NCI-H187 (cell line): Measurements from ENCODE around the gene RSBN1L.
A peak's percentile ranks its signal among the peaks of the same experiment; 100 is the strongest.

Source experiments
- DNase-seq, 2 experiments: peaks; one replicate each; lab custom pipeline; 2025; lab: John Stamatoyannopoulos, UW

Gene RSBN1L

GRCh38 chr7:77806425-77806824, 110.2 kb downstream of the RSBN1L start:
- DNase-seq = no peak

DNA sequence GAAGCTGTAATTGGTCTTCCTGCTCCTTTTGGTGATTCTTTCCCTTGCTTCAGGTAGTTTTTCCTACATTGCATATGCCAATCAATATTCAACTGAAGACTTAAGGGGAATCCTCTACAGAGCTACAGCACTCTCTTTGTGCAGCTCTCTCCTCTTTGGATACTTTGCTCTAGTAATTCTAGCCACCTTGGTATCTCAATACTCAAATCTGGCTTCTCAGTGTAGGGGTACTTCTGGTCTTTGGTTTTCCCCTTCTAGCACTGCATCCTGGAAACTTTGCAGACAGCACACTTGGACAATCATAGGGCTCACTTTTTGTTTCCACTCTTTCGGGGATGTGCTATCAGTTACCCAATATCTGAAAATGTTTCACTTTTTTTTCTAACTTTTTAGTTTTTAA, 112.3 kb downstream of the RSBN1L start:
- DNase-seq = no peak

- DNase-seq = no peak
Measured at GRCh38 chr7:77811516-77812289, 115.4 kb downstream of the RSBN1L start.

DNA sequence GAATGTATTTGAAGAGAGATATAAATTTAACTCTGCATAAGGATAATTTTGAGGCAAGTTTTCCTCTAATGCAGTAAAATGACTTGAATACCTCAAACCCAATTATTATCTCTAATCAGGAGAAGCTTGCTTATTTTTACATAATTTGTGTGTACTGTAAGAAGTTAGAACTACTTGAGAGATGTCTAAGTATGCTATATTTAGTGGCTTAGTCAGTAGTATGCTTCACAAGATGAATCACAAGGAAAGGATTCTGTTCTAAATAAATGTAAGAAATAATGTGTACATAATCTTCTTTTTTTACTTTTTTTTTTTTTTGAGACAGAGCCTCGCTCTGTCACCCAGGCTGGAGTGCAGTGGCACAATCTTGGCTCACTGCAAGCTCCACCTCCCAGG, 116.0 kb downstream of the RSBN1L start:
- no peak for DNase-seq

DNA sequence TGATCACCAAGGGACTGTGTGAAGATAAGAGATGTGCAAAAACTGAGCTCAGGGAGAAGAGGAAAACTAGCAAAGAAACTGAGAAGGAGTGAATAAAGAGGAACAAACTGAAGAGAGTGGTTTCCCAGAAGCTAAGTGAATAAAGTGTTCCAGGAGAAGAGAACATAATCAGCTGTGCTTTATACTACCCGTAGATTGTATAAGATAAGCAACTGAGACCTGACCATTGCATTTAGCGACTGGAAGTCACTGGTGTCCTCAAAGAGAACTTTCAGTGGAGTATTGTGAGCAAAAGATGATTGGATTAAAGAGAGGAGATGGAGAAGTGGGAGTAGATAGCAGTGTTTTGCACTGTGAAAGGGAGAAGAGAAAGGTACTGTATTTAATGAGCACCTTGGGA, 116.9 kb downstream of the RSBN1L start:
- DNase-seq = no peak

DNA sequence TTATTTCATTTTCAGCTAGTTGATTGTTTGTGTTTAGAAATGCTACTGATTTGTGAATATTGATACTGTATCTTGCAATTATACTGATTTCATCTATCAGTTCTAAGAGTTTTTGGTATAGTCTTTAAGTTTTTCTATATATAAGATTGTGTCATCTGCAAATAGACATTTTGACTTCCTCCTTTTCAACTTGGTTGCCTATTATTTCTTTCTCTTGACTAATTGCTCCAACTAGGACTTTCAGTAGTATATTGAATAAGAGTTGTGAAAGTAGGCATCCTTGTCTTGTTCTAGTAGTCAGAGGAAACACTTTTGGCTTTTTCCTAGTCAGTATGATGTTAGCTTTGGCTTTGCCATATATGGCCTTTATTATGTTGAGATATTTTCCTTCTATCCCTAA, 122.8 kb downstream of the RSBN1L start:
- no peak for DNase-seq

DNA sequence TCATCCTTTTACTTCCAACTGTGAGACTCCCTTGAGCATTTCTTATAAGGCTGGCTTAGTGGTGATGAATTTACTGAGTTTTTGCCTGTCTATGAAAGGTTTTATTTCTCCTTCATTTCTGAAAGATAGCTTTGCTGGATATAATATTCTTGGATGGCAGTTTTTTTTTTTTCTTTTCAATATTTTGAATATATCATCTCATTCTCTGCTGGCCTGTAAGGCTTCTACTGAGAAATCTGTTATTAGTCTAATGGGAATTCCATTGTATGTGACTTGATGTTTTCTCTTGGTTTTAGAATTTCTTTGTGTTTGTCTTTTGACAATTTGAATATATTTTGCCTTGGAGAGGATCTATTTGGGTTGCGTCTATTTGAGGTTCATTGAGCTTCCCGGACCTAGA, 124.7 kb downstream of the RSBN1L start:
- DNase-seq = no peak

GRCh38 chr7:77822269-77822668, 126.0 kb downstream of the RSBN1L start:
- no peak for DNase-seq

- DNase-seq = no peak
Measured at GRCh38 chr7:77823787-77824186, 127.5 kb downstream of the RSBN1L start.

GRCh38 chr7:77824636-77825035, 128.4 kb downstream of the RSBN1L start:
- DNase-seq = no peak

DNA sequence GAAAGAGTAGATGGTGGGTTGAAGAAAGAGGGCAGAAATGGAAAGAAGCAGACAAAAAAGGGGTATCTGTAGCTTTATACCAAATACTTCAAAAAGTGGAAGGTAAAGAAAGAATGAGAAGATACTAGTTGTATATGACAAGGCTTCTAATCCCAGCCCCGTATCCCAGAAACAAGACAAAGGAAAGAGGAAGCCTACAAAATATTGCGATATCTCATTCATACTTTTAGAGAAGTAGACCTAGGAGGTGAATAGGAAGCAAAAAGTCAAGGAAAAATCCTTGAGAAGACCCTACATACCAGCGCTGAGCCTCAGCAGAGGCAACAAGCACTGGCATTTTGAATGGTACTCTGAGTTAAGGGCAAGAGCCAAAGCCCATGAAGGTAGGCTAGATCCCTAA, 128.9 kb downstream of the RSBN1L start:
- no peak for DNase-seq

GRCh38 chr7:77826300-77826699, 130.0 kb downstream of the RSBN1L start:
- DNase-seq = no peak

DNA sequence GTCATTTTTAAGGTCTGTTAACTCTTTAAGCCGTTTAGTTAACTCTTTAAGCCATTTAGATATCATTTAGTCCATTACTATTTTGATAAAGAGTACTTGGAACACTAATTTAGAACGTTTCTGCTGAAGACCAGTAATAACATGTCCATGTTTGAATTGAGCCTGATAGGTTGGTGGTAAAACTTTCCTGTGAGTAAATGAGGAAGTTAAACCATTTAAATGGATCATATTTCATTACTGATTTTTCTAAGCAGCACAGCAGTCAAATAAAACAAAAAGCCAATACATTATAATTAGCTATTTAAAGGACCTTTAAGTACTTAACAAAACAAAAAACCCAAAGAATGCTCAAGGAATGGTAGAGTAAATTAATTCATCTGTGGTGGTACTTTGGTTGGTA, 131.7 kb downstream of the RSBN1L start:
- no peak for DNase-seq

DNA sequence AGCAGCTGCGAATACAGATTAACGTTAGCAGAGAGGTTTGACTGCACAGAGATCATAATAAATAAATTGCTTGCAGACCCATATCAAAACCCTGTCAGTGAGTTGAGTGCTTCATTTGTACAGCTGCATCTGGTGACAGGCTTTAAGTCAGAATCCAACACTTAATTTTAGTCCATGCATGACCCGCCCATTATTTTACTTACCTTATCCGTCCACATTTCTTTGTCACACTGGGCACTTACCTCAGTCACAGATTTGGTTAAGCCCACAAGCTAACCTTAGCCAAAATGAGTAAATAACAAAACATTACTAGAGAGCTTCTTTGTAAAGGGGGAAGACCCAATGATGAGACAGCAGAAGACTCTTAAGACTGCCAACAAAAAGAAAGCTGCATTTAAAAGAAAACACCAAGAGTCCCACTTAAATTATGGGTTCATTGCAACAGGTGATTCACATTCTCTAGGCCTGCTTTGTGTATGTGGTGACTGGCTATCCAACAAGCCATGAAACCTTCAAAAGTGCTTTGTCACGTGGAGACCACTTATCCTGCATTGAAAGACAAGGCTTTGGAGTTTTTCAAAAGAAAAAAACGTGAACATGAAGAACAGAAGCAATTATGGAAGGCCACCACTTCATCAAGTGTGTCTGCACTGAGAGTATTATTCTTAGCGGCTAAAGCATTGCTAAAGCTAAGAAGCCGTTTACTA, 134.5 kb downstream of the RSBN1L start:
- peak; percentile 84 to 85 for DNase-seq

DNA sequence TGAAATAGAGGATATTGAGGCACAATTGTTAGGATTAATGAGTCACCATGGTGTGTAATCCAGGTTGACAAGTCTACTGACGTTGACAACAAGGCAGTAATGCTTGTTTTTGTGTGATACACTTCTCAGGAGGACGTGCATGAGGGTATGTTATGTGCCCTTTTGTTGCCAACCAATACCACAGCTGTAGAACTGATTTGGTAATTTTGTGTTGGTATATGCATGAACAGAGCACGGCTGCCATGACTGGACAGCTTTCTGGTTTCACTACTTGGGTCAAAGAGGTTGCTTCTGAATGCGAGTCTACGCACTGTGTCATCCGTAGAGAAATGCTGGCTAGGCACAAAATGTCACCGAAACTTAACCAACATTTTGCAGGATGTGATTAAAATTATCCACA, 135.2 kb downstream of the RSBN1L start:
- no peak for DNase-seq

GRCh38 chr7:77831953-77832352, 135.7 kb downstream of the RSBN1L start:
- no peak for DNase-seq
